NAMALWA (cell line): ENCODE results near the gene HOXB3.

Experiments
- DNase-seq: peaks from one replicate; pipeline ENCODE4 v3.0.0-alpha.2; 2015; ENCODE audit warnings: low spot score

HOXB3 gene

GRCh38 chr17:48500435-48501426 lies 89.3 kb downstream of the HOXB3 start:
- no peak for DNase-seq

- no peak for DNase-seq
Observed at GRCh38 chr17:48499735-48500434, 90.2 kb downstream of the HOXB3 start.

- no peak for DNase-seq
Observed at GRCh38 chr17:48499248-48499647, 90.8 kb downstream of the HOXB3 start.
